Panc1 (cell line): ENCODE data around the gene DAB1.

ENCODE experiments used
- POLR2AphosphoS5 ChIP-seq: IDR thresholded peaks from 2 replicates; pipeline ENCODE4 v1.6.1; 2012; ENCODE audit warnings: mild to moderate bottlenecking, low read depth, low read length, moderate library complexity
- TF ChIP-seq, protein P1 (sequence below): fragments of 450-650 bp; IDR thresholded peaks from 2 replicates; pipeline ENCODE4 v1.5.1; 2017; ENCODE audit warnings: mild to moderate bottlenecking
- TF ChIP-seq, protein P2 (sequence below), 2 experiments: IDR thresholded peaks; 2 replicates each; pipeline ENCODE4 v1.6.1; 2011 to 2012; ENCODE audit warnings: low read depth in 2 of 2, control low read depth in 1 of 2, low read length in 1 of 2, mild to moderate bottlenecking in 1 of 2, moderate library complexity in 1 of 2; ENCODE audit not compliant: insufficient read depth in 1 of 2

DNA sequence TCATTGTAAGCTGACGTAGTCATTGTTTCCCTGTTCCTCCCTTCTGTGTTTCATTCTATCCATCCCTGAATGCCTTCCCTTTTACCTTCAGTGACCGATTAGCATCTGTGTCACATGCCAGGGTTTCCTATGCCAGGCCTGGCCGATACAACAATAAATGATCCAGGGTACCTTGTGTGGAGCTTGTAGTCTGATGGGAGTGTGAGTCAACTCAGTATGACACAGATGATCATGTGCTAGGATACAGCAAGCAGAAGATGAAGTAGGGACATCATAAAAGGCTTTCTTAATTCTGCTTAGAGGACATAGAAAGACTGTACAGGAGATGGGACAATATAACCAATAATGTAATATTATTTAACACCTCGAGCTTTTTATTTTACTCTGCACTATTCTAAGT is 294.0 kb downstream of the DAB1 start:
- TF ChIP-seq, protein P1, sequence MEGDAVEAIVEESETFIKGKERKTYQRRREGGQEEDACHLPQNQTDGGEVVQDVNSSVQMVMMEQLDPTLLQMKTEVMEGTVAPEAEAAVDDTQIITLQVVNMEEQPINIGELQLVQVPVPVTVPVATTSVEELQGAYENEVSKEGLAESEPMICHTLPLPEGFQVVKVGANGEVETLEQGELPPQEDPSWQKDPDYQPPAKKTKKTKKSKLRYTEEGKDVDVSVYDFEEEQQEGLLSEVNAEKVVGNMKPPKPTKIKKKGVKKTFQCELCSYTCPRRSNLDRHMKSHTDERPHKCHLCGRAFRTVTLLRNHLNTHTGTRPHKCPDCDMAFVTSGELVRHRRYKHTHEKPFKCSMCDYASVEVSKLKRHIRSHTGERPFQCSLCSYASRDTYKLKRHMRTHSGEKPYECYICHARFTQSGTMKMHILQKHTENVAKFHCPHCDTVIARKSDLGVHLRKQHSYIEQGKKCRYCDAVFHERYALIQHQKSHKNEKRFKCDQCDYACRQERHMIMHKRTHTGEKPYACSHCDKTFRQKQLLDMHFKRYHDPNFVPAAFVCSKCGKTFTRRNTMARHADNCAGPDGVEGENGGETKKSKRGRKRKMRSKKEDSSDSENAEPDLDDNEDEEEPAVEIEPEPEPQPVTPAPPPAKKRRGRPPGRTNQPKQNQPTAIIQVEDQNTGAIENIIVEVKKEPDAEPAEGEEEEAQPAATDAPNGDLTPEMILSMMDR, result no peak
- TF ChIP-seq POLR2AphosphoS5, result no peak
- TF ChIP-seq, protein P2, sequence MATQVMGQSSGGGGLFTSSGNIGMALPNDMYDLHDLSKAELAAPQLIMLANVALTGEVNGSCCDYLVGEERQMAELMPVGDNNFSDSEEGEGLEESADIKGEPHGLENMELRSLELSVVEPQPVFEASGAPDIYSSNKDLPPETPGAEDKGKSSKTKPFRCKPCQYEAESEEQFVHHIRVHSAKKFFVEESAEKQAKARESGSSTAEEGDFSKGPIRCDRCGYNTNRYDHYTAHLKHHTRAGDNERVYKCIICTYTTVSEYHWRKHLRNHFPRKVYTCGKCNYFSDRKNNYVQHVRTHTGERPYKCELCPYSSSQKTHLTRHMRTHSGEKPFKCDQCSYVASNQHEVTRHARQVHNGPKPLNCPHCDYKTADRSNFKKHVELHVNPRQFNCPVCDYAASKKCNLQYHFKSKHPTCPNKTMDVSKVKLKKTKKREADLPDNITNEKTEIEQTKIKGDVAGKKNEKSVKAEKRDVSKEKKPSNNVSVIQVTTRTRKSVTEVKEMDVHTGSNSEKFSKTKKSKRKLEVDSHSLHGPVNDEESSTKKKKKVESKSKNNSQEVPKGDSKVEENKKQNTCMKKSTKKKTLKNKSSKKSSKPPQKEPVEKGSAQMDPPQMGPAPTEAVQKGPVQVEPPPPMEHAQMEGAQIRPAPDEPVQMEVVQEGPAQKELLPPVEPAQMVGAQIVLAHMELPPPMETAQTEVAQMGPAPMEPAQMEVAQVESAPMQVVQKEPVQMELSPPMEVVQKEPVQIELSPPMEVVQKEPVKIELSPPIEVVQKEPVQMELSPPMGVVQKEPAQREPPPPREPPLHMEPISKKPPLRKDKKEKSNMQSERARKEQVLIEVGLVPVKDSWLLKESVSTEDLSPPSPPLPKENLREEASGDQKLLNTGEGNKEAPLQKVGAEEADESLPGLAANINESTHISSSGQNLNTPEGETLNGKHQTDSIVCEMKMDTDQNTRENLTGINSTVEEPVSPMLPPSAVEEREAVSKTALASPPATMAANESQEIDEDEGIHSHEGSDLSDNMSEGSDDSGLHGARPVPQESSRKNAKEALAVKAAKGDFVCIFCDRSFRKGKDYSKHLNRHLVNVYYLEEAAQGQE (IDR thresholded peaks at IDR 0.05; ENCODE audit: insufficient read depth in 1 of 2, low read depth in 2 of 2, low read length in 1 of 2), result no peak
